Measurements from ENCODE around the gene MIB2.

The MIB2 gene

GRCh38 chr1:1664941-1665814 lies 49.9 kb downstream of the MIB2 start:
- DNase-seq (no peak), ATAC-seq (ENCODE audit: insufficient read depth, low read depth) (no peak)
- Histone ChIP-seq H3K4me2 (ENCODE audit: insufficient read depth, low read length) (no peak overlapping the region), H4K20me1 (ENCODE audit: insufficient read depth, low read length) (no peaks in the 10 kb centered on the region), H3K4me1 (ENCODE audit: insufficient read depth, low read length) (no peaks in the 10 kb centered on the region), H3K9ac (ENCODE audit: low read depth, low read length) (no peak overlapping the region), H2AFZ (ENCODE audit: low read depth, low read length) (no peak overlapping the region), H3K79me2 (ENCODE audit: insufficient read depth, low read length) (no peaks in the 10 kb centered on the region), H3K36me3 (ENCODE audit: insufficient read depth, low read length) (peaks cover 33% of the 10 kb centered on the region), H3K4me3 (ENCODE audit: low read depth in 1 of 2, low read length in 2 of 2) (no peak overlapping the region), H3K27me3 (ENCODE audit: insufficient read depth, low read length, poor library complexity) (no peaks in the 10 kb centered on the region), H3K9me3 (ENCODE audit: insufficient read depth, low read length, severe bottlenecking) (no peaks in the 10 kb centered on the region), H3K27ac (ENCODE audit: low read length) (no peak overlapping the region)
- TF ChIP-seq EZH2 (IDR thresholded peaks at IDR 0.05; ENCODE audit: borderline replicate concordance, low read depth, low read length, severe bottlenecking) (no peak), CTCF (IDR thresholded peaks at IDR 0.05; ENCODE audit: borderline replicate concordance, extremely low read depth, low read length, poor library complexity, severe bottlenecking) (no peak)

GRCh38 chr1:1665815-1666251 lies 50.5 kb downstream of the MIB2 start:
- Histone ChIP-seq H3K36me3 (ENCODE audit: insufficient read depth, low read length) (peaks cover 36% of the 10 kb centered on the region), H3K79me2 (ENCODE audit: insufficient read depth, low read length) (no peaks in the 10 kb centered on the region), H3K27me3 (ENCODE audit: insufficient read depth, low read length, poor library complexity) (no peaks in the 10 kb centered on the region), H3K4me2 (ENCODE audit: insufficient read depth, low read length) (no peak overlapping the region), H3K9ac (ENCODE audit: low read depth, low read length) (no peak overlapping the region), H3K9me3 (ENCODE audit: insufficient read depth, low read length, severe bottlenecking) (no peaks in the 10 kb centered on the region), H3K27ac (ENCODE audit: low read length) (no peak overlapping the region), H3K4me1 (ENCODE audit: insufficient read depth, low read length) (no peaks in the 10 kb centered on the region), H3K4me3 (ENCODE audit: low read depth in 1 of 2, low read length in 2 of 2) (no peak overlapping the region), H4K20me1 (ENCODE audit: insufficient read depth, low read length) (no peaks in the 10 kb centered on the region), H2AFZ (ENCODE audit: low read depth, low read length) (no peak overlapping the region)
- peak; percentile 71 for TF ChIP-seq CTCF (IDR thresholded peaks at IDR 0.05; ENCODE audit: borderline replicate concordance, extremely low read depth, low read length, poor library complexity, severe bottlenecking)
- TF ChIP-seq EZH2 (IDR thresholded peaks at IDR 0.05; ENCODE audit: borderline replicate concordance, low read depth, low read length, severe bottlenecking) = no peak
- ATAC-seq (ENCODE audit: insufficient read depth, low read depth) = 0 out of 3 replicates have a peak, but pooled peaks have one; percentile 26
- peak; percentile 20 for DNase-seq

GRCh38 chr1:1666526-1666925 lies 51.2 kb downstream of the MIB2 start:
- no peaks in the 10 kb centered on the region for H3K4me1 ChIP-seq (ENCODE audit: insufficient read depth, low read length)
- TF ChIP-seq EZH2 (IDR thresholded peaks at IDR 0.05; ENCODE audit: borderline replicate concordance, low read depth, low read length, severe bottlenecking) (no peak), CTCF (IDR thresholded peaks at IDR 0.05; ENCODE audit: borderline replicate concordance, extremely low read depth, low read length, poor library complexity, severe bottlenecking) (no peak)
- ATAC-seq (ENCODE audit: insufficient read depth, low read depth) = no peak
- no peaks in the 10 kb centered on the region for H3K79me2 ChIP-seq (ENCODE audit: insufficient read depth, low read length)
- H3K27me3 ChIP-seq (ENCODE audit: insufficient read depth, low read length, poor library complexity) = no peaks in the 10 kb centered on the region
- H2AFZ ChIP-seq (ENCODE audit: low read depth, low read length) = no peak overlapping the region
- H3K4me3 ChIP-seq (ENCODE audit: low read depth in 1 of 2, low read length in 2 of 2) = no peak overlapping the region
- H3K4me2 ChIP-seq (ENCODE audit: insufficient read depth, low read length) = no peak overlapping the region
- H3K27ac ChIP-seq (ENCODE audit: low read length) = no peak overlapping the region
- no peaks in the 10 kb centered on the region for H3K9me3 ChIP-seq (ENCODE audit: insufficient read depth, low read length, severe bottlenecking)
- no peaks in the 10 kb centered on the region for H4K20me1 ChIP-seq (ENCODE audit: insufficient read depth, low read length)
- peaks cover 43% of the 10 kb centered on the region for H3K36me3 ChIP-seq (ENCODE audit: insufficient read depth, low read length)
- H3K9ac ChIP-seq (ENCODE audit: low read depth, low read length) = no peak overlapping the region
- no peak for DNase-seq

Measured in DND-41 (cell line).